Amniotic stem cell (primary cell): ENCODE data around the gene APOA4.
"Not testable (repeated sequence)": the region's sequence is repeated elsewhere in the genome, so short reads cannot be mapped to it uniquely, and the experiment has no call there.

ENCODE experiments used
- DNase-seq: peaks from one replicate; lab custom pipeline; 2025; lab: John Stamatoyannopoulos, UW

The APOA4 gene

GRCh38 chr11:116847612-116848011 lies 24.5 kb upstream of the APOA4 start:
- DNase-seq = no peak

GRCh38 chr11:116844722-116845121 lies 21.6 kb upstream of the APOA4 start:
- no peak for DNase-seq

GRCh38 chr11:116843661-116844060 lies 20.6 kb upstream of the APOA4 start:
- no peak for DNase-seq

GRCh38 chr11:116842909-116843308 lies 19.8 kb upstream of the APOA4 start:
- DNase-seq = no peak

GRCh38 chr11:116842117-116842516 lies 19.0 kb upstream of the APOA4 start:
- DNase-seq = no peak

GRCh38 chr11:116840746-116841296 lies 17.7 kb upstream of the APOA4 start:
- DNase-seq = no peak

GRCh38 chr11:116840224-116840745 lies 17.2 kb upstream of the APOA4 start:
- no peak for DNase-seq

GRCh38 chr11:116838321-116839084 lies 15.4 kb upstream of the APOA4 start:
- DNase-seq = no peak

- no peak for DNase-seq
Measured at GRCh38 chr11:116837231-116838091, 14.4 kb upstream of the APOA4 start, which contains the start of gene APOA1. Gene APOA1, minus strand, starts transcription at chr11:116837622. Its CDS starts 235 bp downstream, at chr11:116837387.

GRCh38 chr11:116836632-116836991 lies 13.5 kb upstream of the APOA4 start:
- DNase-seq = no peak

- peak; percentile 82 for DNase-seq
Measured at GRCh38 chr11:116835791-116836631, 12.9 kb upstream of the APOA4 start.

- no peak for DNase-seq
Measured at GRCh38 chr11:116835042-116835772, 12.1 kb upstream of the APOA4 start.

GRCh38 chr11:116834535-116835041 lies 11.5 kb upstream of the APOA4 start:
- not testable (repeated sequence) for DNase-seq

- no peak for DNase-seq
Measured at GRCh38 chr11:116833816-116834534, 10.9 kb upstream of the APOA4 start.

- no peak for DNase-seq
Measured at GRCh38 chr11:116833491-116833815, 10.3 kb upstream of the APOA4 start.

- DNase-seq = no peak
Measured at GRCh38 chr11:116832350-116833290, 9.5 kb upstream of the APOA4 start.

GRCh38 chr11:116831790-116832349 lies 8.8 kb upstream of the APOA4 start:
- DNase-seq = no peak

GRCh38 chr11:116830184-116830912 lies 7.2 kb upstream of the APOA4 start:
- DNase-seq = no peak
